Mesendoderm (in vitro differentiated cells): ENCODE data around the gene TSPEAR.

Source experiments
- DNase-seq: peaks from one replicate; pipeline ENCODE4 v3.0.0; 2013
- H2AK5ac ChIP-seq: 2 replicates; pipeline ENCODE4 v1.6.1; 2013; ENCODE audit warnings: low read length, inconsistent platforms
- H2BK120ac ChIP-seq: 2 replicates; pipeline ENCODE4 v1.6.1; 2013; ENCODE audit warnings: low read depth, mild to moderate bottlenecking, low read length, moderate library complexity, mixed read lengths
- H2BK15ac ChIP-seq: replicated peaks from 2 replicates; pipeline ENCODE4 v1.6.1; 2013; ENCODE audit warnings: low read depth, mild to moderate bottlenecking, moderate library complexity
- H2BK5ac ChIP-seq: 2 replicates; pipeline ENCODE4 v1.6.1; 2013; ENCODE audit warnings: low read length, inconsistent platforms
- H3K18ac ChIP-seq: 2 replicates; pipeline ENCODE4 v1.6.1; 2013; ENCODE audit warnings: mild to moderate bottlenecking, low read length, mixed read lengths
- H3K23ac ChIP-seq: one replicate; pipeline ENCODE4 v1.6.1; 2013; ENCODE audit warnings: low read length
- H3K27ac ChIP-seq: 2 replicates; pipeline ENCODE4 v1.5.1; 2013; ENCODE audit warnings: low read depth, mild to moderate bottlenecking, inconsistent platforms, low read length, moderate library complexity
- H3K27me3 ChIP-seq: 2 replicates; pipeline ENCODE4 v1.6.1; 2013; ENCODE audit warnings: low read length, control low read depth, mild to moderate bottlenecking, inconsistent platforms; ENCODE audit not compliant: insufficient read depth, poor library complexity
- H3K36me3 ChIP-seq: 2 replicates; pipeline ENCODE4 v1.6.1; 2013; ENCODE audit warnings: low read length, inconsistent platforms; ENCODE audit not compliant: control insufficient read depth, insufficient read depth
- H3K4ac ChIP-seq: one replicate; pipeline ENCODE4 v1.6.1; 2013; ENCODE audit warnings: low read depth, mild to moderate bottlenecking, low read length, moderate library complexity
- H3K4me1 ChIP-seq: 2 replicates; pipeline ENCODE4 v1.6.1; 2013; ENCODE audit warnings: low read depth, low read length, inconsistent platforms; ENCODE audit not compliant: control insufficient read depth
- H3K4me2 ChIP-seq: 2 replicates; pipeline ENCODE4 v1.6.1; 2013; ENCODE audit warnings: low read length
- H3K4me3 ChIP-seq: 2 replicates; pipeline ENCODE4 v1.5.1; 2013; ENCODE audit warnings: mild to moderate bottlenecking, low read length
- H3K56ac ChIP-seq: one replicate; pipeline ENCODE4 v1.6.1; 2013; ENCODE audit warnings: low read length
- H3K79me1 ChIP-seq: 2 replicates; pipeline ENCODE4 v1.6.1; 2013; ENCODE audit warnings: low read length, inconsistent platforms
- H3K79me2 ChIP-seq: 2 replicates; pipeline ENCODE4 v1.6.1; 2013; ENCODE audit warnings: mild to moderate bottlenecking, low read length; ENCODE audit not compliant: control insufficient read depth, insufficient read depth
- H3K9ac ChIP-seq: 2 replicates; pipeline ENCODE4 v1.6.1; 2013; ENCODE audit warnings: low read length, inconsistent platforms
- H4K5ac ChIP-seq: one replicate; pipeline ENCODE4 v1.6.1; 2013; ENCODE audit warnings: low read length
- H4K8ac ChIP-seq: one replicate; pipeline ENCODE4 v1.6.1; 2013; ENCODE audit warnings: low read depth, mild to moderate bottlenecking, control low read depth, low read length, moderate library complexity
- WGBS: extraction: QIAGEN DNeasy Blood & Tissue Kit; methylation state at CpG from one replicate; pipeline ENCODE4 v1.1.7; 2013; ENCODE audit warnings: low lambda C conversion rate, missing lambda C conversion rate; ENCODE audit not compliant: insufficient coverage; ENCODE audit errors: extremely low coverage; 5-methylcytosine and 5-hydroxymethylcytosine counted together

TSPEAR gene

GRCh38 chr21:44514218-44514520, 197.2 kb downstream of the TSPEAR start:
- Histone ChIP-seq H4K5ac (no peak overlapping the region), H3K27ac (no peak overlapping the region), H3K79me1 (no peaks in the 10 kb centered on the region), H4K8ac (no peak overlapping the region), H3K9ac (no peak overlapping the region), H2BK5ac (no peak overlapping the region), H2BK15ac (no peak overlapping the region), H3K4me2 (no peak overlapping the region), H3K4me3 (no peak overlapping the region), H3K18ac (no peak overlapping the region), H3K23ac (no peak overlapping the region), H3K27me3 (no peaks in the 10 kb centered on the region), H3K4ac (no peak overlapping the region), H2AK5ac (no peak overlapping the region), H3K36me3 (no peaks in the 10 kb centered on the region), H2BK120ac (no peak overlapping the region), H3K56ac (no peak overlapping the region), H3K79me2 (no peaks in the 10 kb centered on the region), H3K4me1 (no peaks in the 10 kb centered on the region)
- no CpG with 5 or more reads among the region's 7 CpGs for WGBS
- DNase-seq, result no peak

GRCh38 chr21:44513389-44514217, 197.8 kb downstream of the TSPEAR start:
- Histone ChIP-seq H3K9ac (no peak overlapping the region), H3K36me3 (no peaks in the 10 kb centered on the region), H2AK5ac (no peak overlapping the region), H3K4me3 (no peak overlapping the region), H3K4me2 (no peak overlapping the region), H3K27me3 (no peaks in the 10 kb centered on the region), H3K79me2 (no peaks in the 10 kb centered on the region), H3K79me1 (no peaks in the 10 kb centered on the region), H3K4me1 (no peaks in the 10 kb centered on the region), H4K8ac (no peak overlapping the region), H2BK15ac (no peak overlapping the region), H4K5ac (no peak overlapping the region), H3K56ac (no peak overlapping the region), H3K4ac (no peak overlapping the region), H3K23ac (no peak overlapping the region), H3K27ac (no peak overlapping the region), H2BK120ac (no peak overlapping the region), H2BK5ac (no peak overlapping the region), H3K18ac (no peak overlapping the region)
- DNase-seq, result no peak
- no CpG with 5 or more reads among the region's 15 CpGs for WGBS

GRCh38 chr21:44512496-44513388, 198.6 kb downstream of the TSPEAR start:
- H3K36me3 ChIP-seq, result no peaks in the 10 kb centered on the region
- no peak overlapping the region for H2BK120ac ChIP-seq
- H3K18ac ChIP-seq, result no peak overlapping the region
- H3K27me3 ChIP-seq, result no peaks in the 10 kb centered on the region
- no peak overlapping the region for H2AK5ac ChIP-seq
- H3K4me2 ChIP-seq, result no peak overlapping the region
- DNase-seq, result no peak
- WGBS, result no CpG with 5 or more reads among the region's 21 CpGs
- H3K23ac ChIP-seq, result no peak overlapping the region
- no peak overlapping the region for H4K8ac ChIP-seq
- H3K4ac ChIP-seq, result no peak overlapping the region
- H2BK5ac ChIP-seq, result no peak overlapping the region
- H3K27ac ChIP-seq, result no peak overlapping the region
- H3K79me1 ChIP-seq, result no peaks in the 10 kb centered on the region
- no peaks in the 10 kb centered on the region for H3K4me1 ChIP-seq
- H3K79me2 ChIP-seq, result no peaks in the 10 kb centered on the region
- no peak overlapping the region for H3K9ac ChIP-seq
- no peak overlapping the region for H3K56ac ChIP-seq
- no peak overlapping the region for H4K5ac ChIP-seq
- H3K4me3 ChIP-seq, result no peak overlapping the region
- H2BK15ac ChIP-seq, result no peak overlapping the region

- Histone ChIP-seq H3K18ac (no peak overlapping the region), H3K4me2 (no peak overlapping the region), H3K4me1 (no peaks in the 10 kb centered on the region), H3K79me1 (no peaks in the 10 kb centered on the region), H3K27ac (no peak overlapping the region), H2AK5ac (no peak overlapping the region), H3K79me2 (no peaks in the 10 kb centered on the region), H4K8ac (no peak overlapping the region), H3K27me3 (no peaks in the 10 kb centered on the region), H2BK15ac (no peak overlapping the region), H2BK120ac (no peak overlapping the region), H3K56ac (no peak overlapping the region), H3K9ac (no peak overlapping the region), H3K4ac (no peak overlapping the region), H3K23ac (no peak overlapping the region), H3K4me3 (no peak overlapping the region), H2BK5ac (no peak overlapping the region), H4K5ac (no peak overlapping the region), H3K36me3 (no peaks in the 10 kb centered on the region)
- no CpG with 5 or more reads among the region's 8 CpGs for WGBS
- no peak for DNase-seq
These were observed 199.5 kb downstream of the TSPEAR start for GRCh38 chr21:44511938-44512275.

GRCh38 chr21:44511219-44511937, 200.0 kb downstream of the TSPEAR start:
- Histone ChIP-seq H3K79me1 (no peaks in the 10 kb centered on the region), H2AK5ac (no peak overlapping the region), H3K79me2 (no peaks in the 10 kb centered on the region), H3K18ac (no peak overlapping the region), H2BK120ac (no peak overlapping the region), H3K4me2 (no peak overlapping the region), H2BK5ac (no peak overlapping the region), H4K8ac (no peak overlapping the region), H3K27ac (no peak overlapping the region), H3K4me1 (no peaks in the 10 kb centered on the region), H2BK15ac (no peak overlapping the region), H3K27me3 (no peaks in the 10 kb centered on the region), H3K4me3 (no peak overlapping the region), H4K5ac (no peak overlapping the region), H3K56ac (no peak overlapping the region), H3K36me3 (no peaks in the 10 kb centered on the region), H3K4ac (no peak overlapping the region), H3K23ac (no peak overlapping the region), H3K9ac (no peak overlapping the region)
- DNase-seq, result no peak
- WGBS, result no CpG with 5 or more reads among the region's 11 CpGs
